Mesenchymal stem cell (in vitro differentiated cells and primary cell): ENCODE results near the gene ITGB8.

Experiments used
- DNase-seq: peaks from one replicate; pipeline ENCODE4 v3.0.0-alpha.2; 2013
- H2AFZ ChIP-seq: one replicate; pipeline ENCODE4 v1.6.1; 2013; ENCODE audit warnings: low read depth, mild to moderate bottlenecking, control low read depth, inconsistent platforms, low read length, moderate library complexity
- H2AK5ac ChIP-seq: 2 replicates; pipeline ENCODE4 v1.6.1; 2013; ENCODE audit warnings: low read length, moderate library complexity, mild to moderate bottlenecking, inconsistent platforms; ENCODE audit not compliant: severe bottlenecking
- H2BK120ac ChIP-seq: one replicate; pipeline ENCODE4 v1.6.1; 2013; ENCODE audit warnings: low read depth, mild to moderate bottlenecking, inconsistent platforms, low read length, moderate library complexity
- H2BK12ac ChIP-seq, 2 experiments: one replicate each; pipeline ENCODE4 v1.6.1; 2013; ENCODE audit warnings: inconsistent platforms in 2 of 2, low read length in 2 of 2, mild to moderate bottlenecking in 2 of 2, moderate library complexity in 2 of 2, control low read depth in 1 of 2
- H2BK15ac ChIP-seq: one replicate; pipeline ENCODE4 v1.6.1; 2013; ENCODE audit warnings: mild to moderate bottlenecking, low read depth, inconsistent platforms; ENCODE audit not compliant: poor library complexity, severe bottlenecking
- H2BK5ac ChIP-seq: 2 replicates; pipeline ENCODE4 v1.6.1; 2013; ENCODE audit warnings: low read depth, mild to moderate bottlenecking, low read length, control low read depth, inconsistent platforms; ENCODE audit not compliant: poor library complexity, severe bottlenecking
- H3K14ac ChIP-seq, 2 experiments: one replicate each; pipeline ENCODE4 v1.6.1; 2013; ENCODE audit warnings: inconsistent platforms in 2 of 2, low read length in 2 of 2, control low read depth in 1 of 2, mild to moderate bottlenecking in 1 of 2, moderate library complexity in 1 of 2
- H3K18ac ChIP-seq, 2 experiments: one replicate each; pipeline ENCODE4 v1.6.1; 2013; ENCODE audit warnings: inconsistent platforms in 2 of 2, low read length in 2 of 2, control low read depth in 1 of 2, low read depth in 1 of 2, mild to moderate bottlenecking in 1 of 2
- H3K23ac ChIP-seq, 2 experiments: one replicate each; pipeline ENCODE4 v1.6.1; 2013; ENCODE audit warnings: inconsistent platforms in 2 of 2, low read length in 2 of 2, mild to moderate bottlenecking in 2 of 2, moderate library complexity in 2 of 2, control low read depth in 1 of 2
- H3K27ac ChIP-seq: 2 replicates; pipeline ENCODE4 v1.5.1; 2013; ENCODE audit warnings: mild to moderate bottlenecking, moderate library complexity, low read length, control low read depth, inconsistent platforms; ENCODE audit not compliant: poor library complexity, severe bottlenecking
- H3K27me3 ChIP-seq, 2 experiments: 2 replicates each; pipeline versions ENCODE4 v1.6.1 to v1.7.0; 2013; ENCODE audit warnings: low read length in 2 of 2, mild to moderate bottlenecking in 2 of 2, moderate library complexity in 2 of 2, control low read depth in 1 of 2, inconsistent platforms in 1 of 2; ENCODE audit not compliant: control insufficient read depth in 1 of 2, insufficient read depth in 1 of 2
- H3K36me3 ChIP-seq, 2 experiments: 2 replicates each; pipeline versions ENCODE4 v1.6.1 to v1.7.0; 2013; ENCODE audit warnings: low read length in 2 of 2, control low read depth in 1 of 2, inconsistent platforms in 1 of 2, low read depth in 1 of 2, mild to moderate bottlenecking in 1 of 2; ENCODE audit not compliant: insufficient read depth in 2 of 2, control insufficient read depth in 1 of 2
- H3K4ac ChIP-seq, 2 experiments: one replicate each; pipeline ENCODE4 v1.6.1; 2013; ENCODE audit warnings: inconsistent platforms in 2 of 2, low read length in 2 of 2, mild to moderate bottlenecking in 2 of 2, moderate library complexity in 2 of 2, control low read depth in 1 of 2, low read depth in 1 of 2
- H3K4me1 ChIP-seq: 2 replicates; pipeline ENCODE4 v1.6.1; 2013; ENCODE audit warnings: low read depth, low read length, control low read depth; ENCODE audit not compliant: control insufficient read depth, insufficient read depth
- H3K4me2 ChIP-seq: 2 replicates; pipeline ENCODE4 v1.6.1; 2013; ENCODE audit warnings: low read length, mild to moderate bottlenecking, inconsistent platforms; ENCODE audit not compliant: poor library complexity, severe bottlenecking
- H3K4me3 ChIP-seq, 2 experiments: 2 replicates each; pipeline versions ENCODE4 v1.5.1 to v1.7.0; 2013; ENCODE audit warnings: low read length in 2 of 2, mild to moderate bottlenecking in 2 of 2, control low read depth in 1 of 2, low read depth in 1 of 2; ENCODE audit not compliant: insufficient read depth in 1 of 2
- H3K79me1 ChIP-seq: replicated peaks from 2 replicates; pipeline ENCODE4 v1.6.1; 2013; ENCODE audit warnings: mild to moderate bottlenecking, control low read depth, low read length, inconsistent platforms; ENCODE audit not compliant: poor library complexity, severe bottlenecking
- H3K9ac ChIP-seq: 2 replicates; pipeline ENCODE4 v1.7.0; 2013; ENCODE audit warnings: mild to moderate bottlenecking, low read length, moderate library complexity
- H3K9me3 ChIP-seq: 2 replicates; pipeline ENCODE4 v1.7.0; 2013; ENCODE audit warnings: mild to moderate bottlenecking, low read length; ENCODE audit not compliant: control insufficient read depth
- H4K8ac ChIP-seq: one replicate; pipeline ENCODE4 v1.6.1; 2013; ENCODE audit warnings: inconsistent platforms, mild to moderate bottlenecking, low read length, moderate library complexity
- H4K91ac ChIP-seq: one replicate; pipeline ENCODE4 v1.6.1; 2013; ENCODE audit warnings: mild to moderate bottlenecking, low read length, inconsistent platforms
- WGBS: methylation state at CpG from one replicate; pipeline ENCODE4 v1.1.7; 2013; ENCODE audit warnings: mixed read lengths; 5-methylcytosine and 5-hydroxymethylcytosine counted together

The ITGB8 gene

DNA sequence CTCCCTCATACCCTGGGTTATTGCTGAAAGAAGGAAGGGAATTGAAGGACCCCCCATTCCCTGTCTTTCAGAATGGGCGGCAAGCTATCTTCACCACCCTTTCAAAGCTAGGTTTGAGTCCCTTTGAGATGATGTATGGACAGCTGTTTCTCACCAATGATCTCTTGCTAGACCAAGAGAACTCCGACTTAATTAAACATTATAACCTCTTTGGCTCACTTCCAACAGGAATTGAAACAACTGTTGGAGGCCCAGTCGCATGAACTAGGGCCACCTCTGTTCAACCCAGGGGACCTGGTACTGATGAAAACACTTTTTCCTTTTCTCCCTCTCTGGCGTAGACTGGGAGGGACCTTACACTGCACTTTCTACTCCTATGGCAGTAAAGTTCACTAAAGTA is 110.6 kb downstream of the ITGB8 start:
- H3K14ac ChIP-seq = no peak overlapping the region

DNA sequence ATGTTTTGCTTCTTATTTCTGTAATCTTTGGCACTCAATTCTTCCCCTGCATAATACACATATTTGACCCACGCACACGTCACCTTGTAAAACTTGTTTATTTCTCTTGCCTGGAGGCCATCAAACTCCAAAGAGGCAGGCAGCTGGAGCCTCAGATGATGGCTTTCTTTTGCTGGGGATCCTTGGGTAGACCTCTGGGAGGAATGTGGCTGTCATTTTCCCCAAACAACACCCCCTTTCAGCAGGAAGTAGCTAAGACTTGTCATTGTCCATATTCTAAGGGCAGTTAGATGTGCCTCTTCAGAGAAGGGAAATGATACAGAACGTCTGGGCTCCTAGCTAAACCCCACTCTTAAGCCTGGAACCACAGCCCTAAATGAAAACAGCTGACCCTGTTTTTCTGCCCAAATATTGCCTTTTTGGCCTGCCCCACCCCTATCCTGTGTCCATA is 111.3 kb downstream of the ITGB8 start:
- Histone ChIP-seq H2AK5ac (no peak overlapping the region), H3K14ac (no peak overlapping the region), H3K18ac (no peak overlapping the region), H3K4me1 (peaks cover 4% of the 10 kb centered on the region), H3K79me1 (no peaks in the 10 kb centered on the region), H3K23ac (no peak overlapping the region), H3K4me3 (no peak overlapping the region), H4K91ac (no peak overlapping the region), H3K4ac (no peak overlapping the region), H3K27me3 (no peaks in the 10 kb centered on the region), H2BK120ac (no peak overlapping the region), H2BK15ac (no peak overlapping the region), H3K36me3 (no peaks in the 10 kb centered on the region), H2BK5ac (no peak overlapping the region), H2AFZ (no peak overlapping the region), H3K27ac (no peak overlapping the region), H3K9me3 (peaks cover 4% of the 10 kb centered on the region), H4K8ac (no peak overlapping the region), H2BK12ac (no peak overlapping the region), H3K4me2 (no peak overlapping the region), H3K9ac (no peak overlapping the region)
- 77% methylated on average over 3 of the region's 3 CpGs for WGBS
- no peak for DNase-seq

More for the DNA sequence above, 110.6 kb downstream of the ITGB8 start:
- H3K4me3 ChIP-seq = no peak overlapping the region
- no peak overlapping the region for H2BK5ac ChIP-seq
- no peak overlapping the region for H2BK120ac ChIP-seq
- no peak for DNase-seq
- H3K23ac ChIP-seq = no peak overlapping the region
- H2BK12ac ChIP-seq = no peak overlapping the region
- no peak overlapping the region for H4K91ac ChIP-seq
- no peaks in the 10 kb centered on the region for H3K36me3 ChIP-seq
- H3K4me1 ChIP-seq = peaks cover 4% of the 10 kb centered on the region
- 92% methylated on average over 4 of the region's 4 CpGs for WGBS
- H2AFZ ChIP-seq = no peak overlapping the region
- H3K27ac ChIP-seq = no peak overlapping the region
- H2BK15ac ChIP-seq = no peak overlapping the region
- H2AK5ac ChIP-seq = no peak overlapping the region
- H3K79me1 ChIP-seq = no peaks in the 10 kb centered on the region
- no peak overlapping the region for H3K4me2 ChIP-seq
- H3K4ac ChIP-seq = no peak overlapping the region
- H3K27me3 ChIP-seq = no peaks in the 10 kb centered on the region
- H3K9ac ChIP-seq = no peak overlapping the region
- H3K9me3 ChIP-seq = peaks cover 4% of the 10 kb centered on the region
- no peak overlapping the region for H3K18ac ChIP-seq
- H4K8ac ChIP-seq = no peak overlapping the region

- H3K27ac ChIP-seq = no peak overlapping the region
- peaks cover 4% of the 10 kb centered on the region for H3K9me3 ChIP-seq
- H2BK12ac ChIP-seq = no peak overlapping the region
- DNase-seq = no peak
- peaks cover 4% of the 10 kb centered on the region for H3K4me1 ChIP-seq
- H3K4me2 ChIP-seq = no peak overlapping the region
- no peak overlapping the region for H2BK15ac ChIP-seq
- no peak overlapping the region for H3K4ac ChIP-seq
- peak overlapping the region in 1 of 2 experiments; percentile 18 for H3K14ac ChIP-seq
- no peak overlapping the region for H2AFZ ChIP-seq
- H3K27me3 ChIP-seq = no peaks in the 10 kb centered on the region
- no peaks in the 10 kb centered on the region for H3K79me1 ChIP-seq
- H4K8ac ChIP-seq = no peak overlapping the region
- no peaks in the 10 kb centered on the region for H3K36me3 ChIP-seq
- no peak overlapping the region for H2BK5ac ChIP-seq
- 83% methylated on average over 6 of the region's 8 CpGs for WGBS
- no peak overlapping the region for H3K23ac ChIP-seq
- no peak overlapping the region for H4K91ac ChIP-seq
- H3K18ac ChIP-seq = no peak overlapping the region
- H2AK5ac ChIP-seq = no peak overlapping the region
- no peak overlapping the region for H3K4me3 ChIP-seq
- H2BK120ac ChIP-seq = no peak overlapping the region
- H3K9ac ChIP-seq = no peak overlapping the region
Observed at GRCh38 chr7:20442951-20443350, 112.3 kb downstream of the ITGB8 start.

GRCh38 chr7:20444030-20444800 is 113.5 kb downstream of the ITGB8 start:
- H3K36me3 ChIP-seq = no peaks in the 10 kb centered on the region
- no peak overlapping the region for H3K4me3 ChIP-seq

More at GRCh38 chr7:20444030-20444800, 113.5 kb downstream of the ITGB8 start:
- no peak for DNase-seq
- Histone ChIP-seq H3K14ac (no peak overlapping the region), H3K27ac (no peak overlapping the region), H2BK120ac (no peak overlapping the region), H3K23ac (no peak overlapping the region), H4K91ac (no peak overlapping the region), H2BK12ac (no peak overlapping the region), H3K9me3 (peaks cover 4% of the 10 kb centered on the region), H3K4me2 (no peak overlapping the region), H3K4me1 (peaks cover 4% of the 10 kb centered on the region), H2BK15ac (no peak overlapping the region), H3K4ac (no peak overlapping the region), H4K8ac (no peak overlapping the region), H3K9ac (no peak overlapping the region), H2AFZ (no peak overlapping the region), H3K27me3 (no peaks in the 10 kb centered on the region), H3K18ac (no peak overlapping the region), H2BK5ac (no peak overlapping the region), H2AK5ac (no peak overlapping the region), H3K79me1 (no peaks in the 10 kb centered on the region)
- 89% methylated on average over 1 of the region's 2 CpGs for WGBS
